ENCODE data around the gene RINL.
"Not testable (repeated sequence)": the region's sequence is repeated elsewhere in the genome, so short reads cannot be mapped to it uniquely, and the experiment has no call there.

The RINL gene

GRCh38 chr19:38868551-38868950 is 9.5 kb downstream of the RINL start:
- no peak for DNase-seq (ENCODE audit: low read depth)
- H3K4me3 ChIP-seq (ENCODE audit: control insufficient read depth, low read depth, low read length), result no peak overlapping the region
- TF ChIP-seq, protein P1, sequence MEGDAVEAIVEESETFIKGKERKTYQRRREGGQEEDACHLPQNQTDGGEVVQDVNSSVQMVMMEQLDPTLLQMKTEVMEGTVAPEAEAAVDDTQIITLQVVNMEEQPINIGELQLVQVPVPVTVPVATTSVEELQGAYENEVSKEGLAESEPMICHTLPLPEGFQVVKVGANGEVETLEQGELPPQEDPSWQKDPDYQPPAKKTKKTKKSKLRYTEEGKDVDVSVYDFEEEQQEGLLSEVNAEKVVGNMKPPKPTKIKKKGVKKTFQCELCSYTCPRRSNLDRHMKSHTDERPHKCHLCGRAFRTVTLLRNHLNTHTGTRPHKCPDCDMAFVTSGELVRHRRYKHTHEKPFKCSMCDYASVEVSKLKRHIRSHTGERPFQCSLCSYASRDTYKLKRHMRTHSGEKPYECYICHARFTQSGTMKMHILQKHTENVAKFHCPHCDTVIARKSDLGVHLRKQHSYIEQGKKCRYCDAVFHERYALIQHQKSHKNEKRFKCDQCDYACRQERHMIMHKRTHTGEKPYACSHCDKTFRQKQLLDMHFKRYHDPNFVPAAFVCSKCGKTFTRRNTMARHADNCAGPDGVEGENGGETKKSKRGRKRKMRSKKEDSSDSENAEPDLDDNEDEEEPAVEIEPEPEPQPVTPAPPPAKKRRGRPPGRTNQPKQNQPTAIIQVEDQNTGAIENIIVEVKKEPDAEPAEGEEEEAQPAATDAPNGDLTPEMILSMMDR (IDR thresholded peaks at IDR 0.05; ENCODE audit: control insufficient read depth, insufficient read depth, low read depth, low read length, missing control alignments), result no peak

GRCh38 chr19:38867171-38867780 is 10.8 kb downstream of the RINL start:
- no peak for DNase-seq (ENCODE audit: low read depth)
- TF ChIP-seq, protein P1 (IDR thresholded peaks at IDR 0.05; ENCODE audit: control insufficient read depth, insufficient read depth, low read depth, low read length, missing control alignments), result no peak
- H3K4me3 ChIP-seq (ENCODE audit: control insufficient read depth, low read depth, low read length), result no peak overlapping the region

- peak; percentile 59 for DNase-seq (ENCODE audit: low read depth)
- no peak overlapping the region for H3K4me3 ChIP-seq (ENCODE audit: control insufficient read depth, low read depth, low read length)
- TF ChIP-seq, protein P1 (IDR thresholded peaks at IDR 0.05; ENCODE audit: control insufficient read depth, insufficient read depth, low read depth, low read length, missing control alignments), result no peak
Measured at GRCh38 chr19:38862321-38863059, 15.6 kb downstream of the RINL start.

- TF ChIP-seq, protein P1 (IDR thresholded peaks at IDR 0.05; ENCODE audit: control insufficient read depth, insufficient read depth, low read depth, low read length, missing control alignments), result no peak
- H3K4me3 ChIP-seq (ENCODE audit: control insufficient read depth, low read depth, low read length), result no peak overlapping the region
- no peak for DNase-seq (ENCODE audit: low read depth)
Measured at GRCh38 chr19:38861368-38861767, 16.7 kb downstream of the RINL start.

DNA sequence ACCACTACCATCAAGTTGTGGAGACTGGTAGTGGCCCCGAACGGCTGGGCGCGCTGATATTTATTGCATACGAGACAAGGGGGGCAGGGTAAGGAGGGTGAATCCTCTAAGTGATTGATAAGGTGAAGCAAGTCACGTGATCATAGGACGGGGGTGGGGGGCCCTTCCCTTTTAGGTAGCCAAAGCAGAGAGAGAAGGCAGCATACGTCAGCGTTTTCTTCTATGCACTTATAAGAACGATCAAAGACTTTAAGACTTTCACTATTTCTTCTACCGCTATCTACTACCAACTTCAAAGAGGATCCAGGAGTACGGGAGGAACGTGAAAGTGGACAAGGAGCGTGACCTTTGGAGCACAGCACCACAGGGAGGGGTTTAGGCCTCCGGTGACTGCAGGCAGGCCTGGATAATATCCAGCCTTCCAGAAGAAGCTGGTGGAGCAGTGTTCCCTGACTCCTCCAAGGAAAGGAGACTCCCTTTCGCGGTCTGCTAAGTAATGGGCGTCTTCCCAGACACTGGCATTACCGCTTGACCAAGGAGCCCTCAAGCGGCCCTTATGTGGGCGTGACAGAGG is 18.4 kb downstream of the RINL start:
- not testable (repeated sequence) for DNase-seq (ENCODE audit: low read depth); H3K4me3 ChIP-seq (ENCODE audit: control insufficient read depth, low read depth, low read length)

GRCh38 chr19:38856813-38857212 is 21.3 kb downstream of the RINL start:
- H3K4me3 ChIP-seq (ENCODE audit: control insufficient read depth, low read depth, low read length), result no peak overlapping the region
- TF ChIP-seq, protein P1 (IDR thresholded peaks at IDR 0.05; ENCODE audit: control insufficient read depth, insufficient read depth, low read depth, low read length, missing control alignments), result no peak
- DNase-seq (ENCODE audit: low read depth), result no peak

DNA sequence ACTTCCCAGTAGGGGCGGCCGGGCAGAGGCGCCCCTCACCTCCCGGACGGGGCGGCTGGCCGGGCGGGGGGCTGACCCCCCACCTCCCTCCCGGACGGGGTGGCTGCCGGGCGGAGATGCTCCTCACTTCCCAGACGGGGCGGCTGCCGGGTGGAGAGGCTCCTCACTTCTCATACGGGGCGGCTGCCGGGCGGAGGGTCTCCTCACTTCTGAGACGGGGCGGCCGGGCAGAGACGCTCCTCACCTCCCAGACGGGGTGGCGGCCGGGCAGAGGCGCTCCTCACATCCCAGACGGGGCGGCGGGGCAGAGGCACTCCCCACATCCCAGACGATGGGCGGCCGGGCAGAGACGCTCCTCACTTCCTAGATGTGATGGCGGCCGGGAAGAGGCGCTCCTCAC is 22.3 kb downstream of the RINL start:
- DNase-seq (ENCODE audit: low read depth); H3K4me3 ChIP-seq (ENCODE audit: control insufficient read depth, low read depth, low read length): not testable (repeated sequence)

DNA sequence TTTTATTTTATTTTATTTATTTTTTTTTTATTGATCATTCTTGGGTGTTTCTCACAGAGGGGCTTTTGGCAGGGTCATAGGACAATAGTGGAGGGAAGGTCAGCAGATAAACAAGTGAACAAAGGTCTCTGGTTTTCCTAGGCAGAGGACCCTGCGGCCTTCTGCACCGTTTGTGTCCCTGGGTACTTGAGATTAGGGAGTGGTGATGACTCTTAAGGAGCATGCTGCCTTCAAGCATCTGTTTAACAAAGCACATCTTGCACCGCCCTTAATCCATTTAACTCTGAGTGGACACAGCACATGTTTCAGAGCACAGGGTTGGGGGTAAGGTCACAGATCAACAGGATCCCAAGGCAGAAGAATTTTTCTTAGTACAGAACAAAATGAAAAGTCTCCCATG is 23.1 kb downstream of the RINL start:
- DNase-seq (ENCODE audit: low read depth); H3K4me3 ChIP-seq (ENCODE audit: control insufficient read depth, low read depth, low read length): not testable (repeated sequence)

Measured in AG09309 (cell line).